GM23248 (cell line): ENCODE measurements around the gene PRKD3. TPM values are rescaled to one million over a fixed set of nuclear protein-coding genes. Genes with fewer than 3 reads are reported as not detected.

Experiments
- DNase-seq: peaks from one replicate; pipeline ENCODE4 v3.0.0-alpha.2; 2015
- H2AFZ ChIP-seq: fragments of 200-600 bp; sonication (generic); 2 replicates; pipeline ENCODE4 v1.6.1; 2016; ENCODE audit warnings: antibody characterized with exemption
- H3F3A ChIP-seq: fragments of 200-600 bp; sonication (generic); 2 replicates; pipeline ENCODE4 v1.6.1; 2016; ENCODE audit warnings: mild to moderate bottlenecking, antibody characterized with exemption, mixed run types; ENCODE audit not compliant: insufficient read depth
- H3K27ac ChIP-seq: fragments of 200-600 bp; sonication (generic); 2 replicates; pipeline ENCODE4 v1.5.1; 2016; ENCODE audit warnings: mild to moderate bottlenecking
- H3K27me3 ChIP-seq: fragments of 200-600 bp; sonication (generic); replicated peaks from 2 replicates; pipeline ENCODE4 v1.6.1; 2016; ENCODE audit warnings: mild to moderate bottlenecking; ENCODE audit not compliant: insufficient read depth
- H3K36me3 ChIP-seq: fragments of 200-600 bp; sonication (generic); 2 replicates; pipeline ENCODE4 v1.6.1; 2016; ENCODE audit warnings: low read depth, mild to moderate bottlenecking
- H3K4me1 ChIP-seq: fragments of 200-600 bp; sonication (generic); 2 replicates; pipeline ENCODE4 v1.6.1; 2016; ENCODE audit warnings: mild to moderate bottlenecking; ENCODE audit not compliant: insufficient read depth
- H3K4me2 ChIP-seq: fragments of 200-600 bp; sonication (generic); one replicate; pipeline ENCODE4 v1.6.1; 2016; ENCODE audit warnings: mild to moderate bottlenecking; ENCODE audit not compliant: unreplicated experiment
- H3K4me3 ChIP-seq: fragments of 200-600 bp; sonication (generic); 2 replicates; pipeline ENCODE4 v1.5.1; 2016; ENCODE audit warnings: mild to moderate bottlenecking
- H3K79me2 ChIP-seq: fragments of 200-600 bp; sonication (generic); 2 replicates; pipeline ENCODE4 v1.6.1; 2016; ENCODE audit warnings: mild to moderate bottlenecking; ENCODE audit not compliant: insufficient read depth
- H3K9ac ChIP-seq: fragments of 200-600 bp; sonication (generic); 2 replicates; pipeline ENCODE4 v1.6.1; 2016; ENCODE audit warnings: mild to moderate bottlenecking
- H3K9me2 ChIP-seq: fragments of 200-600 bp; sonication (generic); 2 replicates; pipeline ENCODE4 v1.6.1; 2016; ENCODE audit warnings: mixed run types, mild to moderate bottlenecking, moderate library complexity; ENCODE audit not compliant: insufficient read depth
- H3K9me3 ChIP-seq: fragments of 200-600 bp; sonication (generic); one replicate; pipeline ENCODE4 v1.6.1; 2017; ENCODE audit warnings: low read depth
- H4K20me1 ChIP-seq: fragments of 200-600 bp; sonication (generic); 2 replicates; pipeline ENCODE4 v1.6.0; 2016; ENCODE audit not compliant: insufficient read depth
- EZH2 ChIP-seq: fragments of 200-600 bp; sonication (generic); IDR thresholded peaks from 2 replicates; pipeline ENCODE4 v1.6.1; 2018; ENCODE audit warnings: antibody characterized with exemption, mild to moderate bottlenecking; ENCODE audit not compliant: insufficient read depth, poor library complexity, severe bottlenecking
- EZH2phosphoT487 ChIP-seq: fragments of 200-600 bp; sonication (generic); IDR thresholded peaks from 2 replicates; pipeline ENCODE4 v1.6.1; 2018; ENCODE audit warnings: antibody characterized with exemption, moderate library complexity, mild to moderate bottlenecking, low read depth; ENCODE audit not compliant: insufficient read depth
- WGBS, 2 experiments: methylation state at CpG; one replicate each; pipeline ENCODE4 v1.1.6; 2015 to 2017; ENCODE audit warnings: low lambda C conversion rate in 2 of 2, low coverage in 1 of 2; ENCODE audit errors: missing lambda C conversion rate in 2 of 2; 5-methylcytosine and 5-hydroxymethylcytosine counted together
- in situ Hi-C: fragments of 300-500 bp; cut with MboI; formaldehyde crosslinking; loops from 2 replicates; pipeline ENCODE4 v1.15.0; 2020
- polyA plus RNA-seq: library from polyadenylated mRNA; unstranded; fragments of >200 nt; fragmentation: Nextera tagmentation; extraction: Ambion mirVana; gene quantifications from 2 replicates; pipeline ENCODE4 v1.2.1, GENCODE V29; 2016
- total RNA-seq: library from RNA; depleted of rRNA; stranded (reverse); fragments of >200 nt; shearing (Covaris generic); gene quantifications from 2 replicates; pipeline ENCODE4 v1.2.3, GENCODE V29; 2014; rRNA removed

Gene PRKD3
- total RNA-seq (52.9 and 74.0 TPM in 2 replicates), polyA plus RNA-seq (16.7 and 19.7 TPM in 2 replicates)

DNA sequence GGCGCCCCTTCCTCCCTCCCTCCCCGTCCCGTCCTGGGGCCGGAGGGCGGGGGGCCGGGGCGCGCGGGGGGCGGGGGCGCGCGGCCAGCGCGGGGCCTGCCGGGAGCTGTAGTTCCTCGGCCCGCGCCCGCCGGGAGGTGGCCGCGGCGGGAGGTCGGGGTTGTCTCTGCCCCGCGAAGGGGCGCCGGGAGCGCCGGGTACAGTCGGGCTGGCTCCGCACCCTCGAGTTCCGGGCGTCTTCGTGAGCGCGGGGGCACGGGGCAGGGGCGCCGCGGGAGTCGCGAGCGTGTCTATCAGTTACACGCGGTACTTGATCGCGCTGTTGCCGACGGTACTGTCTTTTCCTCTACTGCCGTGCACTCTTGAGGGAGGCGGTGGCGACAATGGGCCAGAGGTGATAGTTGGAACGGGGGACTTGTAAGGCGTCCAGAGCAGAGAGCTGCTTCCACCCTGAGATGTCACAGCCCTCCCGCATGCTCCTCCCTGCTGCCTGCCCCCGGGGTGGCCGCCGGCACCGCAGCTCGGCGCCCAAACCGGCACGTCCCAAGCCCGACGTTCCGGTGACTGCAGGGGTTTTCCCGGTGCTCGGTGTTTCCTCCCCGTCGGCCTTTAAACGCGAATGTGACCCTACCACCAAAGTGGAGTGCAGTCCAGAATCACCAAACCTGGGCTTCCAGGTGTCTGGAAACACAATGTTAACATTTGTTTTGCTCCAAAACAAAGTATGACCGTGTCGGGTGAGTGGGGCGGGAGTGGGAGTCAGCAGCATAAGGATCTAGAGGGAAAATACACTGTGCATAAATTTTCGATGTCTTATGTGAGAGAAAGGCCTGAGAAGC is at the start of gene PRKD3:
TSS of gene PRKD3 (minus strand) at position 48 of the 839 bp plus-strand sequence. CDS start 8,309 bp downstream, outside the sequence.
- Histone ChIP-seq H3F3A (peaks cover 28% of the 10 kb centered on the region; the same call in 1 of the 2 replicates), H3K4me3 (peak within 1 kb of the TSS; percentile 85), H4K20me1 (no peaks in the 10 kb centered on the region), H3K4me2 (peak within 1 kb of the TSS; percentile 87), H3K27me3 (no peaks in the 10 kb centered on the region), H3K9me3 (no peaks in the 10 kb centered on the region), H3K27ac (peak within 1 kb of the TSS; percentile 77), H3K4me1 (peaks cover 29% of the 10 kb centered on the region), H2AFZ (peak within 1 kb of the TSS; percentile 93), H3K36me3 (no peaks in the 10 kb centered on the region), H3K9me2 (no peaks in the 10 kb centered on the region), H3K9ac (peak within 1 kb of the TSS; percentile 90), H3K79me2 (peaks cover 42% of the 10 kb centered on the region)
- in situ Hi-C loops, result no loop called here
- no peak for TF ChIP-seq EZH2phosphoT487
- TF ChIP-seq EZH2, result no peak
- 1 to 3% methylated on average over 23 to 55 of the region's 79 CpGs for WGBS, 2 experiments
- peak; percentile 70 for DNase-seq

DNA sequence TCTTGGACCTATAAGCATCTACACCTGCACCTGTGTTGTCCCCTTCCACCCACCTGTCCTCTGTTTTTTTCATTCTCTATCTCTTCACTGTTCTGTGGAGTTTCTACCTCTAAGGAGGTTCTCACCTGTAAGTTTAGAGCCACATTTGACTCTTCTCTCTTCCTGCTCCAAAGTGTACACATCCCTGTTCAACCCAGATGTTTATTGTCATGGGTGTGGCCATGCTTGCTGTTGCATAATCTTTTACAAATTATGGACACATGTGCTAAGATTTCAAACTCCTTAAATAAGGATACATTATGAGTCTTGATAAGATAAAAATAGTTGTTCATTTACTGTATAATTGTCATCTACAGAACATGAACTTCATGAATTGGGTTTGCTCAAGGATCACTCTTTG is 47.4 kb upstream of the PRKD3 start:
- DNase-seq, result no peak
- no peak for TF ChIP-seq EZH2phosphoT487
- no peak for TF ChIP-seq EZH2
- H3F3A ChIP-seq, result peaks cover 16% of the 10 kb centered on the region
- H3K9me3 ChIP-seq, result no peaks in the 10 kb centered on the region
- no peak overlapping the region for H3K27ac ChIP-seq
- peaks cover 16% of the 10 kb centered on the region for H3K4me1 ChIP-seq
- no peak overlapping the region for H3K9ac ChIP-seq
- H3K4me2 ChIP-seq, result no peak overlapping the region
- H3K79me2 ChIP-seq, result no peaks in the 10 kb centered on the region
- no peaks in the 10 kb centered on the region for H4K20me1 ChIP-seq
- no peaks in the 10 kb centered on the region for H3K27me3 ChIP-seq
- no peaks in the 10 kb centered on the region for H3K9me2 ChIP-seq
- H2AFZ ChIP-seq, result no peak overlapping the region
- no peak overlapping the region for H3K4me3 ChIP-seq
- in situ Hi-C loops, result no loop called here
- H3K36me3 ChIP-seq, result no peaks in the 10 kb centered on the region

DNA sequence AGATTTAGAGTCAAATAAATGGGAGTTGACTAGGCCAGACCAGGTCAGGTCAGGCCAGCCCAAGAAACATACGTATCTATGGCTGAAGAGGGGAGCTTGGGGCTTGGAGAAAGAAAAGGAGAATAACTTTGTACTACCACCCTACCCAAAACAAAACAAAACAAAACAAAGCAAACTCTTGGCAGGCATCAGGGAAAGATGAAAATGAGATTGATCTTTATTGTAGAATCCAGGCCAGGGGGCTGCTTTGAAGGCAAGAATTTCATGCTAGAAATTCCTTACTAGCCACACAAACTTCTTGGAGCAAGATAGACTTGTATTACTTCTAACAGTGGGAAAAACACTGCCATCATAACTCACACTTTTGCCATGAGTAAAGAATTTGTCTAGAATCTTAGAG is 46.0 kb upstream of the PRKD3 start:
- no peak overlapping the region for H3K4me3 ChIP-seq
- no peaks in the 10 kb centered on the region for H3K9me2 ChIP-seq
- H3K4me1 ChIP-seq, result peaks cover 8% of the 10 kb centered on the region
- no peak overlapping the region for H3K4me2 ChIP-seq
- no peak overlapping the region for H2AFZ ChIP-seq
- no peaks in the 10 kb centered on the region for H4K20me1 ChIP-seq
- TF ChIP-seq EZH2phosphoT487 (no peak), EZH2 (no peak)
- 89% methylated on average over 1 of the region's 1 CpG for WGBS, 2 experiments
- in situ Hi-C loops, result no loop called here
- no peaks in the 10 kb centered on the region for H3K36me3 ChIP-seq
- H3K27me3 ChIP-seq, result no peaks in the 10 kb centered on the region
- no peak overlapping the region for H3K27ac ChIP-seq
- peaks cover 11% of the 10 kb centered on the region for H3F3A ChIP-seq
- no peak overlapping the region for H3K9ac ChIP-seq
- no peaks in the 10 kb centered on the region for H3K79me2 ChIP-seq
- no peak for DNase-seq
- no peaks in the 10 kb centered on the region for H3K9me3 ChIP-seq

DNA sequence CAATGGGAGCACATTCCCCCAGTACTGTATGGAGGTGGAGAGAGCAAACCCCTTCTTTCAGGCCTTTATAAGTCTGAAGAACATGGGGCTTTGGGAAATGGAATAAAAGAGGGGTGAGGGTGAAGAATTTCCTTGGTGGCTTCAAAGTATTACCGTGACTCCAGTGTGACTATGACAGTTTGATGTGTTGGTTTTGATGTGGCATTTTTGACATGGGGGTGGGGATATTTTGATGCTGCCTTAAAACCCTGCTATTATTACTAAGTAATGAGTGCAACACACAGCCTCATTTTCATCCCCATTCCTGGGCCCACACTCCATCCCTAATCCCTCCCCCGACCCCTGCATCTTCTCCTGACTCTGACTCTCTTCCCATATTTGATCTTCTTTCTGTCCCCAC is 43.4 kb upstream of the PRKD3 start:
- no peak for TF ChIP-seq EZH2
- TF ChIP-seq EZH2phosphoT487, result no peak
- in situ Hi-C loops, result no loop called here

More for the DNA sequence above, 43.4 kb upstream of the PRKD3 start:
- 86 to 88% methylated on average over 2 of the region's 2 CpGs for WGBS, 2 experiments
- no peak for DNase-seq
- H3K27me3 ChIP-seq, result no peaks in the 10 kb centered on the region
- no peak overlapping the region for H3K27ac ChIP-seq
- no peak overlapping the region for H2AFZ ChIP-seq
- no peaks in the 10 kb centered on the region for H3K36me3 ChIP-seq
- 0 out of 2 replicates have a peak, but pooled peaks cover 6% of the 10 kb centered on the region for H3F3A ChIP-seq
- no peak overlapping the region for H3K4me3 ChIP-seq
- H3K4me1 ChIP-seq, result peaks cover 11% of the 10 kb centered on the region; the same call in 1 of the 2 replicates
- no peak overlapping the region for H3K4me2 ChIP-seq
- no peaks in the 10 kb centered on the region for H3K9me2 ChIP-seq
- no peaks in the 10 kb centered on the region for H3K9me3 ChIP-seq
- no peak overlapping the region for H3K9ac ChIP-seq
- no peaks in the 10 kb centered on the region for H4K20me1 ChIP-seq
- no peaks in the 10 kb centered on the region for H3K79me2 ChIP-seq
